GM21576 (cell line): ENCODE results near the gene METRN.
"Not testable (repeated sequence)": the region's sequence is repeated elsewhere in the genome, so short reads cannot be mapped to it uniquely, and the experiment has no call there.

Source experiments
- ATAC-seq: cut with Tn5 transposase; IDR thresholded peaks from one replicate; pipeline ENCODE4 v1.9.1; 2021; ENCODE audit warnings: mild to moderate bottlenecking, moderate library complexity; ENCODE audit not compliant: unreplicated experiment

METRN gene

GRCh38 chr16:733382-734207 lies 18.7 kb downstream of the METRN start:
- ATAC-seq = no peak

DNA sequence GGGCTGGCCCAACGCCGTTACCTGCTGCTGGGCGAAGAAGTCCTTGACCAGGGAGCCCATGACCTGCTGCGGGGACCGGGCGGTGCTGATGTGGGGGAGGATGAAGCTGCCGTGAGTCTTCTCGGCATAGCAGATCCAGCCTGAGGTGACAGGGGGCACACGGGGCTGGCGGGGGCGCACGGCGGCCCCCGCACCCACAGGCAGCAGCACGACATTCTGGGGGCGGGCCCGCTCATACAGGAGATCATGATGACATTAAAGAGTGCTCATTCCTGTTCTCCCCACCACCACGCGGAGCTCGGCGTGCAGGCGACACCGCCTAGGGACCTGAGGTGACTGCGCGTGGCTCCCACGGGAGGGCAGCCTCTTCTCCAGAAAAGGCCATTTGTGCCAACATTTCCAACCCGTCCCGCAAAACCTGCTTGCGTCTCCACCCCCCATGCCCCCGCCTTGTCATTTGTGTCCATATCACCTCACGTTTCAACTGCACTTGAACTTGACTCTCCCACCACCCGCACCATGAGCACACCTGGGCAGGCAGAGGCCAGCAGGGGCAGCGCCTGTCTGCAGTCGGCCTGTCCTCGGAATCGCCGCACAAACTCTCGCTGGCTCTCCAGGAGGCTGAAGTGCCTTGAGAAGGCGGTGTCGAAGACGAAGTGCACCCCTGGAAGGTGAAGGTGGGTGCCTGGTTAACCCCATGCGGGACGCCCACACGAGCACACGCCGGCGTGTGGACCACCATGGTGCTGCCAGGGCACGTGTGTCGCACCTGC lies 19.5 kb downstream of the METRN start:
- ATAC-seq = no peak

DNA sequence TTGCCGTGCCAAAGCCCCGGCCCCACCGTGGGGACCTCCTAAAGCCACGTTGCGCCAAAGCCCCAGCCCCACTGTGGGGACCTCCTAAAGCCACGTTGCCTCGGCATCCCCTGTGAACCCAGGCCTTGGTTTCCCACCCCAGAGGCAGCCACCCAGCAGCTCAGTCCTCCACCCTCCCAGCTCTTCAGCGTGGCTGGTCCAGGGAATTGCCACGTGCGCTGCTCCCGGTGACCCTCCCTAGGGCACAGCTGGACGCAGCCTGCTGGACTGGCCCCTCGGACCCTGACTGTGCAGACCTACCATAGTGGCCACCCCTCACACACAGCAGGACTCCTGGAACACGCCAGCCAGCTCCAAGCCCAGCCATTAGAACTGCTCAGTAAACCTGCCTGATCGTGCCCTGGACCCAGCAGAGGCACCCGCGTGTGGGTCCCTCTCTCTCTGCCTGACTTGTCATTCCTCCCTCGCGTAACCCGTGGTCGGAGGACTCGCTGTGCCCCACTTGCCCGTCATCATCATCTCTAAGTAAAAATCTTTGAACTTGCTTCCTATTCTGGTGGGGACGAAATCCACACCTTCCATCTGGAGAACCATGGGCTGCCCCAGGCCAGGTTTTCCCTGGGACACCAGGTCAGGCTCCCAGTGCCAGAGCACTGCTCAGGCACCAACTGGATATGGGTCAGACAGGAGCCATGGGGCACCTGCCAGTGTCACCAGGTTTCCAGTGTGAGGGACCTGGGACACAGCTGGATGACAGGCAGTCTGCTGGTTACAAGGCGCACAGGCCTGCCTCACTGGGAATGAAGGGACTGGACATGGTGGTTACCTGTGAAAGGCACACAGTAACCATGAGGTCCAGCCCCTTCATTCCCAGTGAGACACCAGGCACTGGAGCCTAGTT lies 20.3 kb downstream of the METRN start:
- no peak for ATAC-seq

DNA sequence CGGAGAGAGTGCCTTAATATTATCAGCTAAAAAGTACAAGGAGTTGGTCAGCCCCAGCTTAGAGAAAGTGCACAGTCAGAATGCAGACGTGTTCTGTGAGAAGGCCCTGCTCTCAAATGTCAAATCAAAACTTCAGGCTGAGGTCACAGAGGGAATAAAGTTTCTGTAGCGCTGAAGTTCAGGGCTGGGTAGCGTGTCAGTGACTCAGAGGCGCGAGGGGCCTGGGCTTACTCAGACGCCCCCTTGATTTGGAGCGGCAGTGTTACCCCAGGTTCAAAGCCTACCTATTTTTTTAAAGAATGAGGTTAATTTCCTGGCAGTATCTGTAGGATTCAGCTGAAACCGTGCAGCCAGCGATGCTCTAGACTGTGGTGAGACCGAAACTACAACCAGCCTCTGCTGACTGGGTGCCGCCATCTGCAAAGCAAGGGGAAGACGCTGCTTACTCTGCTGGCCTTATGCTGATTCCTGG lies 21.1 kb downstream of the METRN start:
- ATAC-seq = no peak

DNA sequence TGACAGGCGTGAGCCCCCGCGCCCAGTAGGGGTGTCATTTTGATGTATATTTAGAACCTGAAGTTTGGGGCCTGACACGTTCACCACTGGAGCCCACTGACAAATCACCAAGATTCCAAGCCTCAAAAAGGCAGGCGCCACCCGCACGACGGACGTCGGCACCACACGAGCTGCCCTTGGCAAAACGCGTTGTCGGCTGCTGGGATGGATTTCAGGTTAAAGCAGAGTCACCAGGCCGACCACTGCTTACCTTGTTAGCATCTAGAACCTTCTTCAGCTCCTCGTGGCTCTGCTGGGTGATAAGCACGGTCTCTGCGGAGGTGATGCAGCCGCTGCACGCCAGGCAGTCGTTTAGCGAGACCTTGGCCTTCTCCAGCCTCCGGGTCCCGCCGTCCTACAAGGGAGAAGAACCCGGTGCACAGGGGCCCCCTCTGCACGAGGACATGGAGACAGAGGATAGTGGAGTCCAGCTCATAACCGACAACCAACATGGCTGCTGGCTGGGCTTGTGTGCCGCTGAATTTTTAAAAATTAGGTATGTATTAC lies 22.1 kb downstream of the METRN start:
- ATAC-seq = no peak

DNA sequence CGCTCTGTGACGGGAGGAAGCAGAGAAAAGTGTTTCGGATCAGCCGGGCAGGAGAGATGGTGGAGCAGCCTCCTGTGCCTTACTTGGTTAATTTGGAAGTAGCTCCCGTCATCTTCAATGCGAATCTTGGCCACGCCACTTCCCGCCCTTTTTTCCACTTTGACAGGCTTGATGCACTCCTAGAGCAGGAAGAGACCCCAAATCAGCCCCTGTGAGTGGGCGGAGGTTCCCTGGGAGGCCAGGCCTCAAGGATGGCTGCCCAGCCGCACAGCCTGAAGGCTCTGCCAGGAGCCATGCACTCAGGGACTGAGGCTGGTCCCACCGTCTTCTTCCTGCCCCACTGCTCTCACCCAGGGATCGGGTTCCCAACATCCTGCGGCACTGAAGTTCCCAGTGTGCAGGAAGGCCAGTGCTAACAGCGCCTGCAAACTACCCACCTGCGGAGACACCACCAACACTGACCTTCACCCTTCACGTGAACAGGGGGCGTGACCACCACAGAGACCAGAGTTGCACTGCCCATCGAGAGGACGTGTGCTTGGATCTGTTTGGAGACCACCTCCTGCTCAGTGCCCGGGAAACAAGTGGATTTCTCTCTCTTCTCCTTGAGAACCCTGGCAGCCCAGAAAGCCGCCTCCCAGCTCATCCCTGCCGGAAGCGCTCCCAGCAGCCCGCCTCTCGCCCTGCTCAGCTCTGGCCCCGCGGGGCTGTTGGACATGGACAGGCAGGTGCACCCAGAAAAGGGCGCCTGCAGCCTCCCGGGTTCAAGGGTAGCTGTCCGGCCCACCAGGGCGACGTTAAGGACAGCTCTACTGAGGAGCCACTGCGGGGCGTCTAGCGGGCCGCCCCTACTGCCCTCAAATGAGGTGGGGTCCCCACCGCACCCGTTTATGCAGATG lies 24.9 kb downstream of the METRN start:
- ATAC-seq = no peak

DNA sequence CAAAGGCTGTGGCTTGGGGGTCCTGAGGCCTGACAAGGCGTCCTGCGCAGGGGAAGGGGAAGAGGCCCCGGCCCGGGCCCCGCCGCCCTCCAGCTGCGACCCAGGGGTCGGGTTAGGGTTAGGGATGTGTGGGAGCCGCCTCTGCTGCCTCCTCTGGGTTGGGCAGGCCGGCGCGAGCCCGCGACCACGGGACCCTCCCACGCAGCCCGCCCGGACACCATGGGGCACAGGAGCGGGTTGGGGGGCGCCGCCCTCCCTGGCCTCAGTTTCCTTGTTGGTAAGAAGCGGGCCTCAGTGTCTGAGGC lies 25.5 kb downstream of the METRN start:
- ATAC-seq = no peak

DNA sequence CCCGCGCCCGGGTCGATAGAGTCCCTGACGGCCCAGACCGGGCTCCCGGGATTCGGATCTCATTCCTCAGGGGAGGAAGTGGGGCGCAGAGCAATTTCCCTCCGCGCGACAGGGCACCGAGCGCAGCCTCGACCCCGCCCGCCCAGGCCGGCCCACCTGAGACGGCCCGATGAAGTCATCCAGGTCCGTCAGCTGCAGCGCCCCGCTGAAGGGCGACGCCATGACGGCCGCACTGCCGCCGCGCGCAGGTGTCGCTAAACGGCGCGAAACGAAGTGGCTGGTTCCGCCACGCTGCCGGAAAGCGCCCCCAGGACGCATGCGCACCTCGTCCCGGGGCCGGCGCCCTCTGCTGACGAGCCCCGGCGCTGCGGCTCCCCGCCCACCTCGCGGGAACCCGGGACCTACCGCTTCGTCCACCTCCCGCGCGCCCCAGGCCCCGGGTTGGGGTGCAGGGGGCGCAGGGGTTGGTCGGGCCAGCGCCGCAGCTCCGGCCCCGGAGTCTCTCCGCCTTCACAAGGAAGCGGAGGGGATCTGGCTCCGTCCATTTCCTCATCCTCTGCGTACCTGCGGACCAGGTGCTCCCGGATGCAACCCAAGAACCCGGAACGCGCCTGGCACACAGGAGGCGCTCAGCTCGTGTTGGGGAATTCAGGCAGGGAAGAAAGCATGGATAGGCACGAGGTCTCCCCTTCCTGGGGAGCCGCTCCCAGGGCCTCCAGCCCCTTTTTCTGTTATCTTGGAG lies 26.0 kb downstream of the METRN start, which contains the start of gene CIAO3:
Gene CIAO3, minus strand, starts transcription at position 234 of the 742 bp plus-strand sequence. Its CDS starts 12 bp downstream, at position 222.
- ATAC-seq = peak; percentile 63

DNA sequence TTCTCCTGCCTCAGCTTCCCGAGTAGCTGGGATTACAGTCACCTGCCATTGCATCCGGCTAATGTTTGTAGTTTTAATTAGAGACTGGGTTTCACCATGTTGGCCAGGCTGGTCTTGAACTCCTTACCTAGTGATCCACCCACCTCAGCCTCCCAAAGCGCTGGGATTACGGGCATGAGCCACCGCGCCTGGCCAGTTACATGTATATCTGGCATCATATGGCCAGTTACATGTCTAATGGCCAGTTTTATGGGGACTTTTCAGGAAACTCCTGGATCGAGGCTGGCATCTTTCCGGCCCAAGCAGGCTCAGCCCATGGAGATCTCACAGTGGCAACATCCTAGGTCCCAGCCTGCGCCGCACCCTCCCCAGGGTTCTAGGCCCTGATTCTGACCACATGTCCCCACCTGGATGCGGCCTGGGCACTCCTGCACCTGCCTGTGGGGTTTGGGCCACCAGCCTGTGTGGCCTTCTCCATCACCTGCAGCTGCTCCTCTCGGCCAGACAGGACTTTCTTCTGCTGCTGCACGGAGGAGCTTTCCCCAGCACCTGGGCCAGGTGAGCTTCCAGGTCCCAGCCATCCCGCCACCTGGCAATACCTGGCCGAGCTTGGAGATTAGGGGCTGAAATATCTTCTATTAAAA lies 27.2 kb downstream of the METRN start:
- ATAC-seq = no peak

- not testable (repeated sequence) for ATAC-seq
Observed at GRCh38 chr16:742894-743293, 28.0 kb downstream of the METRN start.

DNA sequence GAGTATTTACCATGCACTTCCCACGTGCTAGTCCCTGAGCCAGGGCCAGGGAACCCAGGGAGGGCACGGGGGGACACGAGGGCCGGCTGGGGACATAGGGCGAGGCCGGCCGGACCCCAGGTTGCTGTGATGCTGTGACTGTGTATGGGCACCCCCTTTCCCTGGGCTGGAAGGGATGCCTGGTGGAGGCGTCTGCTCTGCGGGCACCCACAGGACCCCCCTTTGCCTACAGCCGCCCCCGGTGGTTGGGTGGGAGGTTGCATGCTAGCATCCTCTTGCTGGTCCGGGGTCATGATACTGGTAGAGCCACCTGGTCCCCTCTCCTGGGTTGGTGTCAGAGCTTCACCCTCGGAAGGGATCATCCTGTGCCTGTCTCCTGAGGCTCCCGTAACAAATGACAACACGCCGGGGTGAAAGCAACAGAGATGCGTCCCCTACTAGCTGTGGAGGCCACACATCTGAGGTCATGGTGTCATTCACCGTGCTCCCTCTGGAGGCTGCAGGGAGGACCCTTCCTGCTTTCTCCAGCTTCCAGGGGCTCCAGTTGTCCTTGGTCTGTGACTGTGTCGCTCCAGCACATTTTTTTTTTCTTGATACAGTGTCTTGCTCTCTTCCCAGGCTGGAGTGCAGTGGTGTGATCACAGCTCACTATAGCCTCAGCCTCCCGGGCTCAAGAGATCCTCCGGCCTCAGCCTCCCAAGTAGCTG lies 29.0 kb downstream of the METRN start:
- no peak for ATAC-seq

- no peak for ATAC-seq
Observed at GRCh38 chr16:745739-746138, 30.8 kb downstream of the METRN start.

DNA sequence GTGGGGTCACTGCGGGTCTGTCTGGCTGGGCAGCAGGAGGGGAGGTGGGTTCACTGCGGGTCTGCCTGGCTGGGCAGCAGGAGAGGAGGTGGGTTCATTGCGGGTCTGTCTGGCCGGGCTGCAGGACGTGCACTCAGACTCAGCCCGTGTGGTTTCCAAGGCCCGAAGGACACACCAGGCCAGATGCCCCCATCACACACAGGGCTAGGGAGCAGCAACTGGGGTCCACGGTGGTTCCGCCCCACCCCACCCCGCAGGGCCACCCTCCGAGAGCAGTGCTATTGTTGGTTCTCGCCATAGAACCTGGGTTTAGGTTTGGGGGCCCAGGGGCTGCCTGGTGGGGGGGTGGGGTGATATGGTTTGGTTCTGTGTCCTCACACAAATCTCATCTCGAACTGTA lies 31.7 kb downstream of the METRN start:
- no peak for ATAC-seq

- ATAC-seq = no peak
Observed at GRCh38 chr16:747978-748746, 33.2 kb downstream of the METRN start.

- ATAC-seq = no peak
Observed at GRCh38 chr16:749010-749409, 34.1 kb downstream of the METRN start.

DNA sequence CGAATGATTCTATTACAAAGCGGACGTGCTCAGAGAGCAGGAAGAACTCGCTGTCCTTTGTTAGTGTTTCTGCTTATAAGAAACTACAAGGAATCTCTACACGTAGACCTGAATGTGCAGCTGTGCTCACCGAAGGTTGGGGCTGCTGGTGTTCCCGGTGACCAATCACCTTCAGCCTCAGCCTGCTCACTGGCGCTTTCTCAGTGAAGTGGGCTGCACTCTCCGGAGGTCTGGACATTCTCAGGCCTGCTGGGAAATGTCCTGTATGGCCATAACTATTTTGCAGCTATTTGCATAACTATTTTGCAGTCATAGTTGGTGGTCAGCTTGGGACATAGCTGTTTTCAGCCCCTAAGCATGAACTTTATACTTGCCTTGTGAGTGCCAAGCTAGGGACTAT lies 35.6 kb downstream of the METRN start:
- ATAC-seq = no peak
